Neural cell (in vitro differentiated cells): ENCODE measurements around the gene BNC2. TPM values are rescaled to one million over a fixed set of nuclear protein-coding genes. Genes with fewer than 3 reads are reported as not detected.

Source experiments
- H2AFZ ChIP-seq: fragments of 200-600, 300-800 bp; sonication (generic), shearing (Covaris generic); 2 replicates; pipeline ENCODE4 v1.6.0; 2014; ENCODE audit warnings: low read depth, mild to moderate bottlenecking, antibody characterized with exemption, low read length, moderate library complexity
- H3F3A ChIP-seq: fragments of 200-600 bp; shearing (Covaris generic); 2 replicates; pipeline ENCODE4 v1.6.1; 2016; ENCODE audit warnings: mild to moderate bottlenecking, moderate library complexity, mixed read lengths, antibody characterized with exemption, low read length; ENCODE audit not compliant: insufficient read depth, poor library complexity, severe bottlenecking
- H3K27ac ChIP-seq: fragments of 200-600, 300-800 bp; sonication (generic), shearing (Covaris generic); 2 replicates; pipeline ENCODE4 v1.5.1; 2014; ENCODE audit warnings: mild to moderate bottlenecking, low read length, moderate library complexity
- H3K27me3 ChIP-seq: fragments of 300-800, 200-600 bp; sonication (generic), shearing (Covaris generic); 2 replicates; pipeline ENCODE4 v1.6.0; 2014; ENCODE audit warnings: mild to moderate bottlenecking, low read depth, low read length, moderate library complexity; ENCODE audit not compliant: insufficient read depth
- H3K36me3 ChIP-seq: fragments of 300-800, 200-600 bp; sonication (generic), shearing (Covaris generic); 2 replicates; pipeline ENCODE4 v1.5.1; 2014; ENCODE audit warnings: mild to moderate bottlenecking, antibody characterized with exemption, low read length, moderate library complexity; ENCODE audit not compliant: insufficient read depth
- H3K4me2 ChIP-seq: fragments of 300-800, 200-600 bp; sonication (generic), shearing (Covaris generic); 2 replicates; pipeline ENCODE4 v1.6.0; 2014; ENCODE audit warnings: mild to moderate bottlenecking, low read length
- H3K4me3 ChIP-seq: fragments of 300-800, 200-600 bp; sonication (generic), shearing (Covaris generic); 2 replicates; pipeline ENCODE4 v1.5.1; 2014; ENCODE audit warnings: mild to moderate bottlenecking, low read length, moderate library complexity
- H3K79me2 ChIP-seq: fragments of 200-600 bp; shearing (Covaris generic); replicated peaks from 2 replicates; pipeline ENCODE4 v1.6.0; 2014; ENCODE audit warnings: mild to moderate bottlenecking, low read length, moderate library complexity; ENCODE audit not compliant: insufficient read depth
- H3K9ac ChIP-seq: fragments of 300-800, 200-600 bp; sonication (generic), shearing (Covaris generic); 2 replicates; pipeline ENCODE4 v1.6.1; 2016; ENCODE audit warnings: mild to moderate bottlenecking, low read length, mixed read lengths
- H3K9me2 ChIP-seq: fragments of 200-600 bp; shearing (Covaris generic); 2 replicates; pipeline ENCODE4 v1.6.1; 2016; ENCODE audit warnings: mild to moderate bottlenecking, low read length, mixed read lengths; ENCODE audit not compliant: insufficient read depth
- H3K9me3 ChIP-seq: fragments of 200-600, 300-800 bp; sonication (generic), shearing (Covaris generic); 2 replicates; pipeline ENCODE4 v1.6.1; 2016; ENCODE audit warnings: mild to moderate bottlenecking, mixed run types, low read length, moderate library complexity, mixed read lengths
- H4K20me1 ChIP-seq: fragments of 200-600 bp; shearing (Covaris generic); 2 replicates; pipeline ENCODE4 v1.6.1; 2016; ENCODE audit warnings: mild to moderate bottlenecking, mixed run types; ENCODE audit not compliant: insufficient read depth
- EP300 ChIP-seq: fragments of 450-650 bp; conservative IDR thresholded peaks from 2 replicates; pipeline ENCODE4 v1.6.1; 2014; ENCODE audit warnings: antibody characterized with exemption, mild to moderate bottlenecking, moderate library complexity; ENCODE audit not compliant: poor library complexity, severe bottlenecking
- EZH2 ChIP-seq: fragments of 200-600, 300-800 bp; shearing (Covaris generic), sonication (generic); IDR thresholded peaks from 2 replicates; pipeline ENCODE4 v1.6.1; 2014; ENCODE audit warnings: antibody characterized with exemption, low read length, borderline replicate concordance, mild to moderate bottlenecking; ENCODE audit not compliant: insufficient read depth, poor library complexity, severe bottlenecking
- MXI1 ChIP-seq: fragments of 450-650 bp; conservative IDR thresholded peaks from 2 replicates; pipeline ENCODE4 v1.6.1; 2014; ENCODE audit warnings: antibody characterized with exemption, mild to moderate bottlenecking; ENCODE audit not compliant: poor library complexity, severe bottlenecking
- POLR2AphosphoS5 ChIP-seq: IDR thresholded peaks from 2 replicates; pipeline ENCODE4 v1.6.1; 2012
- RAD21 ChIP-seq: fragments of 450-650 bp; conservative IDR thresholded peaks from 2 replicates; pipeline ENCODE4 v1.6.1; 2014; ENCODE audit warnings: antibody characterized with exemption, mild to moderate bottlenecking, moderate library complexity
- SMC3 ChIP-seq: fragments of 450-650 bp; conservative IDR thresholded peaks from 2 replicates; pipeline ENCODE4 v1.6.1; 2014; ENCODE audit warnings: antibody characterized with exemption, mild to moderate bottlenecking, moderate library complexity; ENCODE audit not compliant: poor library complexity
- TAF1 ChIP-seq: IDR thresholded peaks from 2 replicates; pipeline ENCODE4 v1.6.1; 2012; ENCODE audit warnings: low read depth
- polyA plus RNA-seq: library from polyadenylated mRNA; depleted of rRNA; stranded (reverse); fragments of >200 nt; gene quantifications from 2 replicates; pipeline ENCODE4 v1.2.3, GENCODE V29; 2014
- TF ChIP-seq, protein P1 (sequence below): fragments of 450-650 bp; IDR thresholded peaks from 2 replicates; pipeline ENCODE4 v1.5.1; 2014; ENCODE audit warnings: antibody characterized with exemption, mild to moderate bottlenecking, moderate library complexity; ENCODE audit not compliant: poor library complexity, severe bottlenecking
- TF ChIP-seq, protein P2 (sequence below): IDR thresholded peaks from 2 replicates; pipeline ENCODE4 v1.6.1; 2012; ENCODE audit warnings: borderline replicate concordance

BNC2 gene
- polyA plus RNA-seq, 1 donor from 2014 or later: 1.3 TPM

DNA sequence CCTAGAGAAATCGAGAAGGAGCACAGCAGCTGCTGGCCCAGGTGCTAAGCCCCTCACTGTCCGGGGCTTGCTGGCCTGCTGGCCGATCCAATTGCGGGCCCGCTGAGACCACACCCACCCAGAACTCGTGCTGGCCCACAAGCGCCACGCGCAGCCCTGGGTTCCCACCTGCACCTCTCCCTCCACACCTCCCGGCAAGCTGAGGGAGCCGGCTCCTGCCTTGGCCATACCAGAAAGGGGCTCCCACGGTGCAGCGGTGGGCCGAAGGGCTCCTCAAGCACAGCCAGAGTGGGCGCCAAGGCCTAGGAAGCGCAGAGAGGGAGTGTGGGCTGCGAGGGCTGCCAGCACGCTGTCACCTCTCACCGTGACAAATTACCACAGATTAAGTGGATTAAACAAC lies 6.8 kb upstream of the BNC2 start:
- H2AFZ ChIP-seq: no peak overlapping the region

DNA sequence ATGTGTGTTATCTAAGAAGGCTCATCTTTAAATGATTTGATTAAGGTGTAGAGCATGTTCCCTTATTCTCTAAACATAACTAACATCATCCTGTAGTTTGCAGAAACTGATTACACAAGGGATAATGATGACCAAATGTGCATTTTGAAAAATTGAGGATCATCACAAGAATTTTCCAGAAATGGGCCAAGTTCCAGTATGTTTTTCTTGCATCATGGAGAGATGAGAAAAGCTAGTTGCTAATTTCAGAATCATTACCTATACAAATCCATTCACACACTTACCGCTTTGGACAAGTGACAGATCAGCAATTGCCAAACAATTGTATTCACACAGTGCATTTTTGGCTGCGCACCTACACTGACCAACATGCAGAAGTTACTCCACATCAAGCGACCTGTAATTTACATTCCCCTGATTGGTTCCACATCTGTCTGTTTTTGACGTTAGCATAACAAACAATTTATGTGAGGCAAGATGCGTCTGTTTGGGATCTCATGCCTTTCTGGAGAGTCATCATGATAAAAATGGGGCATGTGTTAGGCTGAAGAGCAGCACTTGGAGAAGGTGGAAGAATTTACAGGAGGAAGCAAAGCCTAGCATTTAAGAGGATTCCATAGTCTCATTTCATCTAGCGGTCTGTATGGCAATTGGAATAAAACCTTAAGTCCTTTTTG lies 2.8 kb upstream of the BNC2 start:
- Histone ChIP-seq H3K9me2 (no peaks in the 10 kb centered on the region), H2AFZ (no peak overlapping the region), H3K27ac (no peak overlapping the region), H3K9ac (no peak overlapping the region), H4K20me1 (no peaks in the 10 kb centered on the region), H3K79me2 (no peaks in the 10 kb centered on the region), H3K36me3 (no peaks in the 10 kb centered on the region), H3K9me3 (no peaks in the 10 kb centered on the region), H3K4me2 (no peak overlapping the region), H3K4me3 (no peak overlapping the region), H3K27me3 (peaks cover 51% of the 10 kb centered on the region), H3F3A (no peaks in the 10 kb centered on the region)
- TF ChIP-seq, protein P1, sequence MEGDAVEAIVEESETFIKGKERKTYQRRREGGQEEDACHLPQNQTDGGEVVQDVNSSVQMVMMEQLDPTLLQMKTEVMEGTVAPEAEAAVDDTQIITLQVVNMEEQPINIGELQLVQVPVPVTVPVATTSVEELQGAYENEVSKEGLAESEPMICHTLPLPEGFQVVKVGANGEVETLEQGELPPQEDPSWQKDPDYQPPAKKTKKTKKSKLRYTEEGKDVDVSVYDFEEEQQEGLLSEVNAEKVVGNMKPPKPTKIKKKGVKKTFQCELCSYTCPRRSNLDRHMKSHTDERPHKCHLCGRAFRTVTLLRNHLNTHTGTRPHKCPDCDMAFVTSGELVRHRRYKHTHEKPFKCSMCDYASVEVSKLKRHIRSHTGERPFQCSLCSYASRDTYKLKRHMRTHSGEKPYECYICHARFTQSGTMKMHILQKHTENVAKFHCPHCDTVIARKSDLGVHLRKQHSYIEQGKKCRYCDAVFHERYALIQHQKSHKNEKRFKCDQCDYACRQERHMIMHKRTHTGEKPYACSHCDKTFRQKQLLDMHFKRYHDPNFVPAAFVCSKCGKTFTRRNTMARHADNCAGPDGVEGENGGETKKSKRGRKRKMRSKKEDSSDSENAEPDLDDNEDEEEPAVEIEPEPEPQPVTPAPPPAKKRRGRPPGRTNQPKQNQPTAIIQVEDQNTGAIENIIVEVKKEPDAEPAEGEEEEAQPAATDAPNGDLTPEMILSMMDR: no peak
- TF ChIP-seq EP300: no peak
- no peak for TF ChIP-seq TAF1
- TF ChIP-seq POLR2AphosphoS5: no peak
- TF ChIP-seq, protein P2, sequence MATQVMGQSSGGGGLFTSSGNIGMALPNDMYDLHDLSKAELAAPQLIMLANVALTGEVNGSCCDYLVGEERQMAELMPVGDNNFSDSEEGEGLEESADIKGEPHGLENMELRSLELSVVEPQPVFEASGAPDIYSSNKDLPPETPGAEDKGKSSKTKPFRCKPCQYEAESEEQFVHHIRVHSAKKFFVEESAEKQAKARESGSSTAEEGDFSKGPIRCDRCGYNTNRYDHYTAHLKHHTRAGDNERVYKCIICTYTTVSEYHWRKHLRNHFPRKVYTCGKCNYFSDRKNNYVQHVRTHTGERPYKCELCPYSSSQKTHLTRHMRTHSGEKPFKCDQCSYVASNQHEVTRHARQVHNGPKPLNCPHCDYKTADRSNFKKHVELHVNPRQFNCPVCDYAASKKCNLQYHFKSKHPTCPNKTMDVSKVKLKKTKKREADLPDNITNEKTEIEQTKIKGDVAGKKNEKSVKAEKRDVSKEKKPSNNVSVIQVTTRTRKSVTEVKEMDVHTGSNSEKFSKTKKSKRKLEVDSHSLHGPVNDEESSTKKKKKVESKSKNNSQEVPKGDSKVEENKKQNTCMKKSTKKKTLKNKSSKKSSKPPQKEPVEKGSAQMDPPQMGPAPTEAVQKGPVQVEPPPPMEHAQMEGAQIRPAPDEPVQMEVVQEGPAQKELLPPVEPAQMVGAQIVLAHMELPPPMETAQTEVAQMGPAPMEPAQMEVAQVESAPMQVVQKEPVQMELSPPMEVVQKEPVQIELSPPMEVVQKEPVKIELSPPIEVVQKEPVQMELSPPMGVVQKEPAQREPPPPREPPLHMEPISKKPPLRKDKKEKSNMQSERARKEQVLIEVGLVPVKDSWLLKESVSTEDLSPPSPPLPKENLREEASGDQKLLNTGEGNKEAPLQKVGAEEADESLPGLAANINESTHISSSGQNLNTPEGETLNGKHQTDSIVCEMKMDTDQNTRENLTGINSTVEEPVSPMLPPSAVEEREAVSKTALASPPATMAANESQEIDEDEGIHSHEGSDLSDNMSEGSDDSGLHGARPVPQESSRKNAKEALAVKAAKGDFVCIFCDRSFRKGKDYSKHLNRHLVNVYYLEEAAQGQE: no peak
- no peak for TF ChIP-seq RAD21
- no peak for TF ChIP-seq EZH2
- TF ChIP-seq MXI1: no peak

More for the DNA sequence above, 6.8 kb upstream of the BNC2 start:
- TF ChIP-seq EP300 (no peak), TAF1 (no peak), POLR2AphosphoS5 (no peak), EZH2 (no peak), MXI1 (no peak), SMC3 (no peak), RAD21 (no peak)
- TF ChIP-seq, protein P1: no peak
- TF ChIP-seq, protein P2: no peak
- Histone ChIP-seq H3F3A (no peaks in the 10 kb centered on the region), H3K4me2 (no peak overlapping the region), H4K20me1 (no peaks in the 10 kb centered on the region), H3K27me3 (peaks cover 11% of the 10 kb centered on the region), H3K9ac (no peak overlapping the region), H3K9me3 (no peaks in the 10 kb centered on the region), H3K9me2 (no peaks in the 10 kb centered on the region), H3K4me3 (no peak overlapping the region), H3K36me3 (no peaks in the 10 kb centered on the region), H3K79me2 (no peaks in the 10 kb centered on the region), H3K27ac (no peak overlapping the region)
